Fibroblast of peridontal ligament (primary cell): ENCODE data around the gene CYP2S1.
"Not testable (repeated sequence)": the region's sequence is repeated elsewhere in the genome, so short reads cannot be mapped to it uniquely, and the experiment has no call there.

Experiments
- DNase-seq: peaks from one replicate; pipeline ENCODE4 v3.0.0-alpha.2; 2010; ENCODE audit errors: extremely low read depth

The CYP2S1 gene, protein sequence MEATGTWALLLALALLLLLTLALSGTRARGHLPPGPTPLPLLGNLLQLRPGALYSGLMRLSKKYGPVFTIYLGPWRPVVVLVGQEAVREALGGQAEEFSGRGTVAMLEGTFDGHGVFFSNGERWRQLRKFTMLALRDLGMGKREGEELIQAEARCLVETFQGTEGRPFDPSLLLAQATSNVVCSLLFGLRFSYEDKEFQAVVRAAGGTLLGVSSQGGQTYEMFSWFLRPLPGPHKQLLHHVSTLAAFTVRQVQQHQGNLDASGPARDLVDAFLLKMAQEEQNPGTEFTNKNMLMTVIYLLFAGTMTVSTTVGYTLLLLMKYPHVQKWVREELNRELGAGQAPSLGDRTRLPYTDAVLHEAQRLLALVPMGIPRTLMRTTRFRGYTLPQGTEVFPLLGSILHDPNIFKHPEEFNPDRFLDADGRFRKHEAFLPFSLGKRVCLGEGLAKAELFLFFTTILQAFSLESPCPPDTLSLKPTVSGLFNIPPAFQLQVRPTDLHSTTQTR

DNA sequence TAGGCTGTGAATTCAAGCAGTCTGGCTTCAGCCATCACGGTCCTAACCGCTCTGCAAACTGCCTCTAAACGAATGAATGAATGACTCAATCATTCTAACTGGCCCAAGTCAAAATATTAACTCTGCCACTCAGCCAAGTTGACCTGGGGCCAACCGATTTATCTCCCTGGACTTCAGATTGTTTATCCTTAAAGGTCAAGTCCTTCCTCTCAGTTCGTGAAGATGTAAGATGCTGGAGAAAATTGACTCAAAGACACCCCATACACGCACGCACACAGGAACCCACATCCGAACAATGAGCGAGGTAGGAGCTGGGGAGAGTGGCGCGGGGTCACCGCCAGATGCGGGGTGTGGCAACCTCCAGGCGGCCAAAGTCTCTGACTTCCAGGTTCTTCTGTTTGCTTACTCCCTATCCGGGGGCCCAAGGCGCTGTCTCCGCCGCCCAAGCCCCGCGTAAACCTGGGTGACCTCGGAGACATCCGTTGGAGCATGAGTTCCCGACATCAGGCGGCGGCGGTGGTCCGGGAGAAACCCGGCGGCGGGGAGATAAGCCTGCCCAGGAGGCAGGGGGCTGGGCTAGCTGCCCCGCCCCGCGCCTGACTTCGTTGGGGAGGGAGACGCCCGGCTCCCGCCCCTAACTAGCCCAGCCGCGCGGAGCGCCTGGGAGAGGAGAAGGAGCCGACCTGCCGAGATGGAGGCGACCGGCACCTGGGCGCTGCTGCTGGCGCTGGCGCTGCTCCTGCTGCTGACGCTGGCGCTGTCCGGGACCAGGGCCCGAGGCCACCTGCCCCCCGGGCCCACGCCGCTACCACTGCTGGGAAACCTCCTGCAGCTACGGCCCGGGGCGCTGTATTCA, at the start of gene CYP2S1:
CYP2S1 (plus strand) TSS at position 646 of the 856 bp plus-strand sequence; CDS start at position 692, 46 bp downstream.
- no peak for DNase-seq

DNA sequence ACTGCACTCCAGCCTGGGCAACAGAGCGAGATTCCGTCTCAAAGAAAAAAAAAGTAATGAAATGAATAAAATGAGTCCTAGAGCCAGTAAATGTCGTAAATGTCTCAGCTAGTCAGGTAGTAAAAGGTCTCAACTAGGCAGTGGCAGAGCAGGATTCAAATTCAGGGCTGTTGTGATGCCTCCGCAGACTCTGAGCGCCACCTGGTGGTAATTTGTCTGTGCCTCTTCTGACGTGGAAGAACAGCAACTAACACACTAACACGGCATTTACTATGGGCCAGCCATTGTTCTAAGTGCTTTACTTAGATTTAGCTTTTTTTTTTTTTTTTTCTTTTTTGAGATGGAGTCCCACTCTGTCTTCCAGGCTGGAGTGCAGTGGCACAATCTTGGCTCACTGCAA, 48.6 kb upstream of the CYP2S1 start:
- peak; percentile 83 for DNase-seq

DNA sequence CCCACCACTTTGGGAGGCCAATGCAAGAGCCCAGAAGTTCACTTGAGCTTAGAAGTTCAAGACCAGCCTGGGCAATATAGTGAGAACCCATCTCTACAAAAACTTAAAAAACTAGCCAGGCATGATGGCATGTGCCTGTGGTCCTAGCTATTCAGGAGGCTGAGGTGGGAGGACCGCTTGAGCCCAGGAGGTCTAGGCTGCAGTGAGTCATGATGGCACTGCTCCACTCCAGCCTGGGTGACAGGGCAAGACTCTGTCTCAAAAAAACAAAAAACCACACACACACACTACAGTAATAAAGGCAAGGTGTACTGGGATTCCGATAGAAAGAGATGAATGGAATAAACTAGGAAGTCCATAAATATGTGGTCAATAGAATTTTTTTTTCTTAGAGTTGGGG, 43.2 kb upstream of the CYP2S1 start:
- DNase-seq = no peak

DNA sequence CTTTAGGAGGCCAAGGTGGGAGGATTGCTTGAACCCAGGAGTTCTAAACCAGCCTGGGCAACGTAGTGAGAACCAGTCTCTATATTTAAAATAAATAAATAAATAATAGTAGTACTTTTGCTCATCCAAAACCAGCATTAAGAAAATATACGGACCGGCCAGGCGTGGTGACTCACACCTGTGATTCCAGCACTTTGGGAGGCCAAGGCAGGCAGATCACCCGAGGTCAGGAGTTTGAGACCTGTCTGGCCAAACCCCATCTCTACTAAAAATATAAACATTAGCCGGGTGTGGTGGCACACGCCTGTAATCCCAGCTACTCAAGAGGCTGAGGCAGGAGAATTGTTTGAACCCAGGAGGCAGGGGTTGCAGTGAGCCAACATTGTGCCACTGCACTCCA, 42.0 kb upstream of the CYP2S1 start:
- not testable (repeated sequence) for DNase-seq

DNA sequence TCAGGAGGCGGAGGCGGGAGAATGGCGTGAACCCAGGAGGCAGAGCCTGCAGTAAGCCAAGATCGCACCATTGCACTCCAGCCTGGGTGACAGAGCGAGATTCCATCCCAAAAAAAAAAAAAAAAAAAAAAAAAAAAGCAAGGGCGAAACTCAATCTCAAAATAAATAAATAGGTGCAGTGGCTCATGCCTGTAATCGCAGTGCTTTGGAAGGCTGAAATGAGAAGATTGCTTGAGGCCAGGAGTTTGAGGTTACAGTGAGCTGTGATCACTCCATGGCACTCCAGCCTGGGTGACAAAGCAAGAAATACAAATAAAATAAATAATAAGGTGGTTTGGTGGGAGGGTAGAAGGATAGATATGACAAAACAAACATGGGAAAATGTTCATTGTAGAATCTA, 39.0 kb upstream of the CYP2S1 start:
- DNase-seq = no peak

DNA sequence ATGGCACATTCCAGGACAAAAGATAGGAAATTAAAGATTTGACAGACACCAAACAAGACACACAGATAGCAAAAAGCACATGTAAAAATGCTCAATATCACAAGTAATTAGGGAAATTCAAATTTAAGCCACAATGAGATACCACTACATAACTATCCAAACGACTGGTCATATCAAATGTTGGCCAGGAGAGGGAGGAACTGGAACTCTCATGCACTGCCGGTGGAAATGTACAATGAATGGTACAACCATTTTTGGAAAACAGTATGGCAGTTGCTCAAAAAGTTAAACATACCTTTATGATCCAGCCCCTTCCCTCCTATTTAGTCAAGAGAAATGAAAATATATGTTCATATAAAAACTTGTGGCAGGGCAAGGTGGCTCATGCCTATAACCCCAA, 36.8 kb upstream of the CYP2S1 start:
- no peak for DNase-seq

DNA sequence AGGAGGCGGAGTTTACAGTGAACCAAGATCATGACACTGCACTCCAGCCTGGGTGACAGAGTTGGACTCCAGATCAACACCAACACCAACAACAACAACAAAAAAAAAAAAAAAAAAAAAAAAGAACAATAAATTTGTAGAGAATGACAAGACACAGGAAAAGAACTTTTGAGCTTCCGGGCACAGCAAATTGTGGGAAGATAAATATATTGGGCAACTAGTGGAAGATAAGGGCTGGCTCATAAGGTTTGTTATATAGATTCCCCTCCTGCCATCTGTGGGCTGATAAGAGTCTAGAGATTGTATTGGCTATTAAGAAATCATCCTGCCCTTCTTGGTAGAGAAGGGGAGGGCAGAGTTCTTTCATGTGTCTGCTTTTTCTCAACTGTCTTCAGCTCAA, 33.1 kb upstream of the CYP2S1 start:
- DNase-seq = no peak

DNA sequence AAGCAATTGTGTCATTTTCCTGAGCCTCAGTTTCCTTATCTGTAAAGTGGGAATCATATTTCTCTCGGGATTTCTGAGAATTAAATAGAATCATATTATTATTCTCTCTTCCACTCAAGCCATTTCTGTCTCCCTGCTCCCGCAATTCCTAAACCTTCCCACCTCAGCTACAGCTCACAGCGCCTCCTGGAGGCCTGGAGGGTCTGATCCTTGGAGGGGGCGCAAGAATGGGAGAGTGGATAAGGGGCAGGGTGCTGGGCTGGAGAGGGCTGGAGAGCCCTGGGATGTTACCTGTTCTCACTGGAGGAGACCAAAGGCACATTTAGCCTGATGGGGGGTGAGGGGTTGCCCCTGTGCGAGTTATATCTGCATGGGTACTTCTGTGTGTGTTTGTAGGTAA, 31.1 kb upstream of the CYP2S1 start:
- no peak for DNase-seq

DNA sequence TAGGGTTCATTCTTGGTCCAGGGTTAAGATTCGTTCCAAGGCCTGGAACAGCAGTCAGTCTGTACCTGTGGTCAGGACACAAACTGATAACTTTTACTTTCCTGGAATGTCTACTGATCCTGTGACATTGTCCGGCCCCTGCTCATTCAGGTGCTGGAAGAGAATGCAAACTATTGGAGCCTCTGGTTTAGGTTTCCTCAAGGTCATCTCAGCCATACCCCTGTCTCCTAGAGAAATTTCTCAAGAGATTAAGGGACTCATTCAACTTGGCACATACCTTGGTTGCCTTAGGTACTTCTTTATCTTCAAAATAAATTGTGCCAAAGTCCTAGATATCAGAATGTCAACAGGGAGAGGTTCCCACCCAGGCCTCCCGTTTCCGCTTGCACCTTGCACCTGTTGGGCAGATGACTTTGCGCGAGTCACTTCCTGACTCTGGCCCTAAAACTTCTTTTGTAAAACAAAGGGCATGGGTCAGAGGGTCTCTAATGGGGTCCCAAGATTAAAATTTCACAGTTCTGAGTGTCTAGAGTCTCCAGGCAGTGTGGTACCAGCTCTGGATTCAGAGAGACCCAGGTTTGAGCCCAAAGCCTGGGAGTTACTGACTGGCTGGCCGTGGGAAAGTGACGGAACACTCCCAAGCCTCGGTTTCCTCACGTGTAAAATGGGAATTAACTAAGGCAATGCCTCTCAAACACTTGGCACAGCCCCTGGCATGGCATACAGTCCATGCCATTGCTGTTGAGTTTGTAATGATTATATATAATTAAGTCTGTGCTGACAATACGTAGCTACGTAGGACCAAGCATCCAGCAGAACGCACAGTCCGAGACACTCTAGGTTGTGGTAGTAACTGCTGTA, 25.8 kb upstream of the CYP2S1 start:
- DNase-seq = no peak

DNA sequence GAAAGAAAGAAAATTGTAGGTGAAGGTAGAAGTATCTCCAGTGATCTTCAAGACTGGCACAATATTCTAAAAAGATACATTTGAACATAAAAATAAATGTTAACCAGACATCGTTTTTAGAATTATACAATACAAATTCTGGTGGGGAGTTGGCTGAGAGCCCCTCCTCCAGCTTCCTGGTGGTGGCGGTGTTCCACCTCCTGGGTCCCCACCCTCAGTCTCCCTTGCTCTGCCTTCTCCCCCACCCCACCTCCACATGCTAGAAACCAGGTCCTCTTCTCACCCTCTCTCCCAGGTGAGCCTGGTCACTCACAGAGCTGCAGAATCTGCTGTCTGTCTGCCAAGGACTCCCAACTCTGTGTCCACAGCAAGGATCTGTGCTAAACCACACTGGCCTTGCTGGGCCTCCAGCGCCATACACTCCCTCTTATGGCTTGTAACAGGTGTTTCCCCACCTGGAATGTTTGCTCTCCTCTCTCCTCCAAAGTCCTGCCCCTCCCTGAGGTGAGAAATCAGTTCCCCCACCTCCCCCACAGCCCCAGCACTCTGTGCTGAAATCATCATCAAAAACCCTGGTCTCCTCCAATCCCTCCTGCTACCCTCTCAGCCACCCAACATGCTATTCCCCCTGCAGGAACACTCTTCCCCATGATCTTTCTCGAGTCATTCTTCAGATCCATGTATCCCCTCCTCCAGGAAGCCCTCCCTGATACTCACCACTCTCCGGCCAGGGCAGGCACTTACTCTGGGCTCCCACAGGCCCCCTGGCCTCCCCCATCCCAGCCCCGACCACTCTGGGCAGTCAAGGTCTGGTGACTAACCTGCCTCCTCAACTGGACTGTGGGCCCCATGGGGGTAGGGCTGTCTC, 20.5 kb upstream of the CYP2S1 start:
- no peak for DNase-seq

DNA sequence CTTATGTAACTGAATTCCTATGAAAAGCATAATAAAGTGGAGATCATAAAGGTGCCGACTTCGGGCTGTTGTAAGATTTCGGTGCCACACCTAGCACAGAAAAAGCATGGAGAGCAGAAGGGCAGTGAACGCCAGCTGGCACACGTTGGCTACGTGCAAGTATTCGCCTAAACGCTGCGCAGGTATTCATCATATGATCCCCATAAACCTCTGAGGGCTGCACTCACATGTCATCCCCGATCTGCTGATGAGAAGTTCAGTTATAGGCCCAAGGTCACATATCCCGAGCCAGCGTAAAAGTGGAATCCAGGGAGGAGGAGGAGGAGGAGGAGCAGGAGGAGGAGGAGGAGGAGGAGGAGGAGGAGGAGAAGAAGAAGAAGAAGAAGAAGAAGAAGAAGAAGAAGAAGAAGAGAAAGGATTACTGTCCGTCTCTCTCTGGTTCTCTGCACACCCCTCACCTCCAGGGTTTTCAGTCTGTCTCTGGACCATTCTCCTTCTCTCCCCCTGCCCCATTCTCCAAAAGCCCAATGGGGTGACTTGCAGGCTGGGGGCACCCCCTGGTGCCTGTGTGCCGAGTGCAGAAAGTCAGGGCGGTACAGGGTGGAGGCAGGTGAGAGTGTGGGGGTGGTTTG, 18.6 kb upstream of the CYP2S1 start:
- DNase-seq = no peak

DNA sequence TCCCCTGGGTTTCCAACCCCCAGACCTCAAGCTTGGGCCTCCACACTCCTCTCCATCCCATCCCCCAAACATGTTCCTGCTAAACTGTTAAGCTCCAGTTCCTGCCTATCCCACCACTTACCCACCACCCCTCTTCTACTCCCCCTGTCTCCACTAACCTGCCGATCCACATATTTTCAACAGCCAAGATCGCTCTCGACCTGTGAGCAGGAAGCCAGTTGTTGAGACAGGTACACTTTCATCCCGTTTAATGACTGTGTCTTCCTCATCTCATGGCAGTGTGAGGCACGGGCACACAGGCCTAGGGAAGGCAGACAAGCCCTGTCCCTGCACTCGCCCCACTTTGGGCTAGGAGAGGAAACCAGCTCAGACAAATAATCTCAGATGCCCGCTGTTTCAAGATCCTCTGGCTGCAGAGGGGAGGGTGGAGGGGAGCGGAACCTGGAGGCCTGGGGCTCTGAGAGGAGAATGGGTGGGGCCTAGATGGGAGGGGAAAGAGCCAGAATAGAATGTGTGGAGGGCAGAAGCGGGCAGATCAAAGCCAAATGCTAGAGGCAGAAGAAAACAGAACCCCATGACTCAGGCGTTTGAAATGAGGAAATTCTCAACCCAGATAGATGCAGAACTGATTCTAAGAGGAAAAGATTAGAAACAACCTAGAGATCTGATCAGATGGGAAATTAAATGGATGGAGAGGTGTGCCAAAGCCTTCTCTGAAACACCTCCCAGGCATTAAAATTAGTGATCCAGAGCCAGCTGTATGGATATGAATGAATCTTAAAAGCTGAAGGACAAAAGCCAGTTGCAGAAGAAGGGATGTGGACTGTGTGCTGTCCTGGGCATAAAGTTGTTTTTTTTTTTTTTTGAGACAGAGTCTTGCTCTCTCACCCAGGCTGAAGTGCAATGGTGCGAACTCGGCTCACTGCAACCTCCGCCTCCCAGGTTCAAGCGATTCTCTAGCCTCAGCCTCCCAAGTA, 16.9 kb upstream of the CYP2S1 start:
- DNase-seq = peak; percentile 73

DNA sequence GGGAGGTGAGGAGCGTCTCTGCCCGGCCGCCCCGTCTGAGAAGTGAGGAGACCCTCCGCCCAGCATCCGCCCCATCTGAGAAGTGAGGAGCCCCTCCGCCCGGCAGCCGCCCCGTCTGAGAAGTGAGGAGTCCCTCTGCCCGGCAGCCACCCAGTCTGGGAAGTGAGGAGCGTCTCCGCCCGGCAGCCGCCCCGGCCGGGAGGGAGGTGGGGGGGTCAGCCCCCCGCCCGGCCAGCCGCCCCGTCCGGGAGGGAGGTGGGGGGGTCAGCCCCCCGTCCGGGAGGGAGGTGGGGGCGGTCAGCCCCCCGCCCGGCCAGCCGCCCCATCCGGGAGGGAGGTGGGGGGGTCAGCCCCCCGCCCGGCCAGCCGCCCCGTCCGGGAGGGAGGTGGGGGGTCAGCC, 12.8 kb upstream of the CYP2S1 start:
- not testable (repeated sequence) for DNase-seq

DNA sequence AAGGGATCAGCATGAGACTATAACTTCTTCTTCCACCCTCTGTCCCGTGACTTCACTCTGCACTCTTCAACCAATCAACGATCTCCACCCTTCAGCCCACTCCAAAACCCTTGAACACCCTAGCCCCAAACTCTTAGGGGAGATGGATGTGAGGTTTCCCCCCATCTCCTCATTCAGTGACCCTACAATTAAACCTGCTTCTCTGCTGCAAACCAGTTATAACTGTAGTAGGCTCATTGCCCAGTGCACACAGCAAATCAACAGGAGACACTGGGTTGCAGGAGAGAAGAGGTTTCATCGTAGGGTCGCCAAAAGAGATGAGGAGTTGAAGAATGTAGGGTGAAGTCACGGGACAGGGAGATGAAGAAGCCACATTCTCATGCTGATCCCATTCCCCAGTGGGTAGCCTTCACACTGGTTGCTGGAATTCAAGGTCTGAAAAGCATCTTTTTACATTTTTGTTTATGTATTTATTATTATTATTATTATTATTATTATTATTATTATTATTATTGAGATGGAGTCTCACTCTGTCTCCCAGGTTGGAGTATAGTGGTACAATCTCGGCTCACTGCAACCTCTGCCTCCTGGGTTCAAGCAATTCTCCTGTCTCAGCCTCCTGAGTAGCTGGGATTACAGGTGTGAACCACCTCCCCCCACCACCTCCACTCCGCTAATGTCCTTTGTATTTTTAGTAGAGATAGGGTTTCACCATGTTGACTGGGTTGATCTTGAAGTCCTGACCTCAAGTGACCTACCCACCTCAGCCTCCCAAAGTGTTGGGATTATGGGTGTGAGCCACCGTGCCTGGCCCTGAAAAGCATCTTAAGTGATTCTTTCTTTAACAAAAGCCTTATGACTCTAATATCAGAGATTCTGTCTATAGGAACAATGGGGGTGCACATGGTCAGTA, 5.8 kb upstream of the CYP2S1 start:
- no peak for DNase-seq

DNA sequence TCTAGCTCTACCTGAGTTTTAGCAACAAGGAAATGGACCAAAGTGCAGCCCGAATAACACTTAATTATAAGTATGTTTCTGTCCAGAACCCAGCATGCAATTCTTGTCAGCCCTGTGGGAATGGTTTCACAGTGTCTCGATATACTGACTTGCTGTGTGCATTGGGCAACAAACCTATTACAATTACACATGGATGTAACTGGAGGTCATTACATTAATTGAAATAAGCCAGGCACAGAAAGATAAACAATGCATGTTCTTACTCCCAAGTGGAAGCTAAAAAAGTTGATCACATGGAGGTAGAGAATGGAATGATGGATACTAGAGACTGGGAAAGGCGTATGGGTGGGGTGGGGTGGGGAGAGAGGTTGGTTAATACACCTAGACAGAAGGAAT, 5.1 kb upstream of the CYP2S1 start:
- no peak for DNase-seq

DNA sequence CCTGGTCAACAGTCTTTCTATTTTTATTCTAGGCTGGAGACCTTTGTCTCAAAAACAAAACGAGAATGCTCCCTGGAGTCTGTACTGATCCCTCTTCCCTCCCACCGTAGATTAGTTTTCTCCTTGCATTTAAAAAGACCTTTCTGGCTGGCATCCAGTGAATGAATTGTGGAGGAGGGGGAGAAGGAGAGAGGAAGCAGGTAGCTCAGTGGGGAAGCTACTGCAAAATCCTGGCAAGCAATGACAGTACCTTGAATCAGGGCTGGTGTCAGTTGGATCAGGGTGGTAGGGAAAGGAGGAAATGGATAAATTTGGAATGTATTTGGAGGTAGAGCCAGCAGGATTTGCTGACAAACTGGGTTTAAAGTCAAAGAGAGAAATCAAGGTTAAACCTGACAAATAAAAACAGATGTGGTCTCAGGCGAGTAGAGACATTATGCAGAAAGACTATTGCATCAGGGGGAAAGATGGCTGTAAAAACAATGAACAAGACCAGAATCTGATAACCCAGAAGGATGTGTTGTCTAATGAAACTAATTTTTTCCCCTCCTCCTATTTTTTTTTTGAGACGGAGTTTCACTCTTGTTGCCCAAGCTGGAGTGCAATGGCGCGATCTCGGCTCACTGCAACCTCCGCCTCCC, 3.5 kb upstream of the CYP2S1 start:
- no peak for DNase-seq

DNA sequence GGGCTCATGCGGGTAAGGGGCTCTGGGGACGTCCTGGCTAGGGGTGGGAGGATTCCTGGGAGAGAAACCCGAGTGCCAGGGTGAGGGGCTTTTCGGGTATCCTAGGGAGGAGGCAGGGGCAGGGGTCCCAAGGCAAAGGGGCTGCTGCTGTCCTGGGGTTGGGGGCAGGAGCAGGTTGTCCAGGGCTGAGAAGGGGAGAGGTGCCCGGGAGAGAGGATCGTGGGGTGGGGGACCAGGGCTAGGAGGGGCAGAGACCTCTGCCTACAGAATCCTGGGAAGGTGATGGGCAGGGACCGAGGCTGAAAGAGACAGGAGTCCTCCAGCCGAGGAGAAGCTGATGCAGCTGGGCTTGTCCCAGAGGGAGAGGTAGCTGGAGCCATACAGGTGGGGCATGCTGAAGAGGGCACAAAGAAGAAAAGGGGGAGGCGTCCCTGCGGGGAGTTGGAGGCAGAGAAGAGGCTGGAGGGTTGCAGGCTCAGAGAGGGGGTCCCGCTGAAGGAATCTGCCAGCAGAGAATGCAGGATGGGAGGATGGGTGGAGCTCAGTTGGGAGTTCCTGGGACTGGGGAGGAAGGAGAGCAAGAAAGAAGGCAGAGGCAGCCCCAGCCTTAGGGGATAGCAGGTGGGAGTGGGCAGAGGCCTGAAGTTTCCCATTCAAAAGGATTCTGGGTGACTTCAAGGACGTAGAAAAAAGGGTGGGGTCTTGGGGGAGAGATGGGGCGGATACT, 574 bp downstream of the CYP2S1 start:
- DNase-seq = no peak
